Measurements from ENCODE around the gene KLF6.

Gene KLF6

GRCh38 chr10:3775696-3776551, 9.1 kb downstream of the KLF6 start:
- DNase-seq, result peak in 1 of 56 donors; percentile 13

GRCh38 chr10:3774814-3775695, 10.0 kb downstream of the KLF6 start:
- DNase-seq, result peak in 1 of 56 donors; percentile 15

- DNase-seq, result no peak
These were observed 10.8 kb downstream of the KLF6 start for GRCh38 chr10:3774018-3774813.

GRCh38 chr10:3773460-3774017, 11.5 kb downstream of the KLF6 start:
- DNase-seq, result no peak

- DNase-seq, result no peak
These were observed 12.4 kb downstream of the KLF6 start for GRCh38 chr10:3772361-3773171.

- DNase-seq, result no peak
These were observed 14.3 kb downstream of the KLF6 start for GRCh38 chr10:3770611-3771110.

- no peak for DNase-seq
These were observed 15.5 kb downstream of the KLF6 start for GRCh38 chr10:3769556-3769955.

- no peak for DNase-seq
These were observed 18.8 kb downstream of the KLF6 start for GRCh38 chr10:3766046-3766756.

GRCh38 chr10:3765146-3765545, 19.9 kb downstream of the KLF6 start:
- DNase-seq, result no peak

GRCh38 chr10:3764626-3765112, 20.3 kb downstream of the KLF6 start:
- DNase-seq, result no peak

- DNase-seq, result no peak
These were observed 21.0 kb downstream of the KLF6 start for GRCh38 chr10:3763852-3764625.

- no peak for DNase-seq
These were observed 22.0 kb downstream of the KLF6 start for GRCh38 chr10:3763035-3763456.

- DNase-seq, result no peak
These were observed 22.7 kb downstream of the KLF6 start for GRCh38 chr10:3762309-3762708.

GRCh38 chr10:3761904-3762303, 23.1 kb downstream of the KLF6 start:
- no peak for DNase-seq

GRCh38 chr10:3761021-3761686, 23.9 kb downstream of the KLF6 start:
- no peak for DNase-seq

- DNase-seq, result no peak
These were observed 24.9 kb downstream of the KLF6 start for GRCh38 chr10:3760083-3760482.

GRCh38 chr10:3759397-3759796, 25.6 kb downstream of the KLF6 start:
- no peak for DNase-seq

GRCh38 chr10:3758491-3758970, 26.5 kb downstream of the KLF6 start:
- no peak for DNase-seq

Data from amygdala (tissue), 56 donors.